ENCODE data around the gene MOB1A.
A peak's percentile ranks its signal among the peaks of the same experiment; 100 is the strongest.

The MOB1A gene

GRCh38 chr2:74199275-74199701, 20.6 kb upstream of the MOB1A start:
- Histone ChIP-seq H3K9me3 (ENCODE audit: insufficient read depth, low read length, severe bottlenecking) (no peaks in the 10 kb centered on the region), H3K27me3 (ENCODE audit: insufficient read depth, low read length, poor library complexity) (no peaks in the 10 kb centered on the region), H3K79me2 (ENCODE audit: insufficient read depth, low read length) (peaks cover 58% of the 10 kb centered on the region), H4K20me1 (ENCODE audit: insufficient read depth, low read length) (peaks cover 46% of the 10 kb centered on the region), H3K27ac (ENCODE audit: low read length) (peak overlapping the region; percentile 97), H3K36me3 (ENCODE audit: insufficient read depth, low read length) (peaks cover 29% of the 10 kb centered on the region), H3K4me3 (ENCODE audit: low read depth in 1 of 2, low read length in 2 of 2) (peak overlapping the region; percentile 69 to 93), H3K9ac (ENCODE audit: low read depth, low read length) (peak overlapping the region; percentile 98), H3K4me1 (ENCODE audit: insufficient read depth, low read length) (peaks cover 51% of the 10 kb centered on the region), H2AFZ (ENCODE audit: low read depth, low read length) (peak overlapping the region; percentile 81), H3K4me2 (ENCODE audit: insufficient read depth, low read length) (peak overlapping the region; percentile 76)
- TF ChIP-seq EZH2 (IDR thresholded peaks at IDR 0.05; ENCODE audit: borderline replicate concordance, low read depth, low read length, severe bottlenecking) (no peak), CTCF (IDR thresholded peaks at IDR 0.05; ENCODE audit: borderline replicate concordance, extremely low read depth, low read length, poor library complexity, severe bottlenecking) (no peak)
- ATAC-seq (ENCODE audit: insufficient read depth, low read depth), result no peak
- no peak for DNase-seq

GRCh38 chr2:74198461-74199274, 20.0 kb upstream of the MOB1A start, which contains the start of gene MTHFD2:
Gene MTHFD2, plus strand, starts transcription at chr2:74198615. Its CDS starts 27 bp downstream, at chr2:74198642.
- H3K4me1 ChIP-seq (ENCODE audit: insufficient read depth, low read length), result peaks cover 48% of the 10 kb centered on the region
- peaks cover 42% of the 10 kb centered on the region for H4K20me1 ChIP-seq (ENCODE audit: insufficient read depth, low read length)
- ATAC-seq (ENCODE audit: insufficient read depth, low read depth), result peak; percentile 88
- H3K27ac ChIP-seq (ENCODE audit: low read length), result peak within 1 kb of the TSS; percentile 97
- H3K9ac ChIP-seq (ENCODE audit: low read depth, low read length), result peak within 1 kb of the TSS; percentile 98
- peaks cover 52% of the 10 kb centered on the region for H3K79me2 ChIP-seq (ENCODE audit: insufficient read depth, low read length)
- no peaks in the 10 kb centered on the region for H3K9me3 ChIP-seq (ENCODE audit: insufficient read depth, low read length, severe bottlenecking)
- H3K4me2 ChIP-seq (ENCODE audit: insufficient read depth, low read length), result peak within 1 kb of the TSS; percentile 76
- peak; percentile 96 for DNase-seq
- peak within 1 kb of the TSS; percentile 81 for H2AFZ ChIP-seq (ENCODE audit: low read depth, low read length)
- peaks cover 24% of the 10 kb centered on the region for H3K36me3 ChIP-seq (ENCODE audit: insufficient read depth, low read length)
- H3K4me3 ChIP-seq (ENCODE audit: low read depth in 1 of 2, low read length in 2 of 2), result peak within 1 kb of the TSS; percentile 69 to 93
- peak; percentile 89 for TF ChIP-seq CTCF (IDR thresholded peaks at IDR 0.05; ENCODE audit: borderline replicate concordance, extremely low read depth, low read length, poor library complexity, severe bottlenecking)
- TF ChIP-seq EZH2 (IDR thresholded peaks at IDR 0.05; ENCODE audit: borderline replicate concordance, low read depth, low read length, severe bottlenecking), result no peak
- no peaks in the 10 kb centered on the region for H3K27me3 ChIP-seq (ENCODE audit: insufficient read depth, low read length, poor library complexity)

- H3K9ac ChIP-seq (ENCODE audit: low read depth, low read length), result peak overlapping the region; percentile 98
- peaks cover 37% of the 10 kb centered on the region for H4K20me1 ChIP-seq (ENCODE audit: insufficient read depth, low read length)
- peaks cover 21% of the 10 kb centered on the region for H3K36me3 ChIP-seq (ENCODE audit: insufficient read depth, low read length)
- peak overlapping the region; percentile 76 for H3K4me2 ChIP-seq (ENCODE audit: insufficient read depth, low read length)
- H3K4me3 ChIP-seq (ENCODE audit: low read depth in 1 of 2, low read length in 2 of 2), result peak overlapping the region in 1 of 2 experiments; percentile 93; a peak in 3 of 4 replicates
- TF ChIP-seq EZH2 (IDR thresholded peaks at IDR 0.05; ENCODE audit: borderline replicate concordance, low read depth, low read length, severe bottlenecking) (no peak), CTCF (IDR thresholded peaks at IDR 0.05; ENCODE audit: borderline replicate concordance, extremely low read depth, low read length, poor library complexity, severe bottlenecking) (no peak)
- H3K9me3 ChIP-seq (ENCODE audit: insufficient read depth, low read length, severe bottlenecking), result no peaks in the 10 kb centered on the region
- peaks cover 46% of the 10 kb centered on the region for H3K79me2 ChIP-seq (ENCODE audit: insufficient read depth, low read length)
- H2AFZ ChIP-seq (ENCODE audit: low read depth, low read length), result peak overlapping the region; percentile 81
- DNase-seq (no peak), ATAC-seq (ENCODE audit: insufficient read depth, low read depth) (no peak)
- peaks cover 46% of the 10 kb centered on the region for H3K4me1 ChIP-seq (ENCODE audit: insufficient read depth, low read length)
- no peaks in the 10 kb centered on the region for H3K27me3 ChIP-seq (ENCODE audit: insufficient read depth, low read length, poor library complexity)
- peak overlapping the region; percentile 97 for H3K27ac ChIP-seq (ENCODE audit: low read length)
Observed at GRCh38 chr2:74198023-74198460, 19.4 kb upstream of the MOB1A start.

Data from DND-41 (cell line).